Heart left ventricle (tissue), 16 donors: ENCODE data around the gene TCP11L2. TPM values are rescaled to one million over a fixed set of nuclear protein-coding genes. Genes with fewer than 3 reads are reported as not detected.

Experiments
- ATAC-seq, 4 donors: fragments of 200-7000 bp; cut with Tn5 transposase; one replicate each; pipeline ENCODE4 v1.9.1; 2020 to 2022; ENCODE audit warnings: moderate library complexity in 4 of 4, mild to moderate bottlenecking in 3 of 4, moderate number of reproducible peaks in 1 of 4
- DNase-seq, 5 donors: peaks; one replicate each; pipeline ENCODE4 v3.0.0-alpha.2; 2020
- H3K27ac ChIP-seq, 12 donors: fragments of 200-600 bp; sonication (generic) in 4 of 12; one replicate each; pipeline versions ENCODE4 v1.5.0 to v1.8.0; 2016 to 2022; ENCODE audit warnings: mild to moderate bottlenecking in 2 of 12
- H3K27me3 ChIP-seq, 9 donors: fragments of 200-600 bp; sonication (generic) in 2 of 9; one replicate each; pipeline versions ENCODE4 v1.5.1 to v1.8.0; 2016 to 2022; ENCODE audit warnings: mild to moderate bottlenecking in 3 of 9
- H3K36me3 ChIP-seq, 9 donors: fragments of 200-600 bp; sonication (generic) in 2 of 9; one replicate each; pipeline versions ENCODE4 v1.5.0 to v1.8.0; 2018 to 2022; ENCODE audit warnings: mild to moderate bottlenecking in 2 of 9
- H3K4me1 ChIP-seq, 12 donors: fragments of 200-600 bp; sonication (generic) in 4 of 12; one replicate each; pipeline versions ENCODE4 v1.5.0 to v1.8.0; 2016 to 2022; ENCODE audit warnings: mild to moderate bottlenecking in 3 of 12
- H3K4me3 ChIP-seq, 12 donors: fragments of 200-600 bp; sonication (generic) in 4 of 12; one replicate each; pipeline versions ENCODE4 v1.5.0 to v1.8.0; 2017 to 2022; ENCODE audit warnings: mild to moderate bottlenecking in 9 of 12, moderate library complexity in 4 of 12
- H3K9me3 ChIP-seq, 12 donors: fragments of 200-600 bp; sonication (generic) in 4 of 12; one replicate each; pipeline versions ENCODE4 v1.5.0 to v1.8.0; 2016 to 2022; ENCODE audit warnings: mild to moderate bottlenecking in 1 of 12
- POLR2A ChIP-seq, 2 donors: fragments of 450-650 bp; IDR thresholded peaks; one replicate each; pipeline ENCODE4 v1.6.1; 2017; ENCODE audit warnings: antibody characterized with exemption in 2 of 2, mild to moderate bottlenecking in 2 of 2, moderate library complexity in 2 of 2
- WGBS, 4 donors: extraction: QIAGEN DNeasy Blood & Tissue Kit in 2 of 4; methylation state at CpG; one replicate each; pipeline versions ENCODE4 v1.1.5 to v1.1.7; 2013 to 2018; 5-methylcytosine and 5-hydroxymethylcytosine counted together
- intact Hi-C, 10 donors: fragments of 100-400 bp; cut with DNase I; formaldehyde crosslinking; loops; one replicate each; pipeline versions ENCODE4 v1.11.1 to v1.14.2; 2022
- polyA plus RNA-seq, 2 donors: library from polyadenylated mRNA; stranded (reverse); fragments of 200-250 nt; gene quantifications; one replicate each; pipeline ENCODE4 v1.2.3, GENCODE V29; 2013
- total RNA-seq, 9 donors: library from RNA; depleted of rRNA in 2 of 9; stranded (reverse); fragments of >200 nt in 2 of 9; fragmentation: NEBNext Ultra II Directional in 3 of 9; extraction: Animal tissue kit (Norgen Biotek cat#: 25700) in 3 of 9; gene quantifications; one replicate each; pipeline versions ENCODE4 v1.1.0 to v1.2.4, GENCODE V29; 2016 to 2023
- TF ChIP-seq, protein P1 (sequence below), 12 donors: fragments of 200-600 bp; sonication (generic) in 4 of 12; IDR thresholded peaks; one replicate each; pipeline versions ENCODE4 v1.5.0 to v1.8.0; 2018 to 2022; ENCODE audit warnings: antibody characterized with exemption in 12 of 12, mild to moderate bottlenecking in 5 of 12
- donor health status: ischemic (EF 13 %, LVEDD 7.1; RV severe dilation, severe dysfunction).
- donor health status: healthy with polysubstance abuse.
- donor health status: DM: no; HTN: yes; CAD: no.
- donor health status: DM: no; HTN: no; CAD: no.
- donor health status: ischemic (EF 25% LVEDD 6.9; RV normal size, moderate dysfunction).
- donor health status: ischemic (EF 25% LVEDD 5.7; RV mildly dilated, moderate dysfunction).
- donor health status: healthy.
- donor health status: DM: yes; HTN: yes; CAD: no.
- donor health status: ischemic (EF 35%, LVEDD 5.7; RV mildly dilated, moderate dysfunction).
- donor health status: nonischemic (EF 11% LVEDD 7.7; RV severe dilation, severe dysfunction).
- donor health status: DM: yes; HTN: yes; CAD: no.
- donor health status: PGD.
- donor health status: ischemic (EF 29% LVEDD 5.4; RV normal size, mild dysfunction).
- donor health status: nonischemic (EF 23%, LVEDD 6.1; RV moderate dilation, normal function).

The TCP11L2 gene
- total and polyA plus RNA-seq, 11 donors = 15.5 to 147 (median 97.3) TPM

DNA sequence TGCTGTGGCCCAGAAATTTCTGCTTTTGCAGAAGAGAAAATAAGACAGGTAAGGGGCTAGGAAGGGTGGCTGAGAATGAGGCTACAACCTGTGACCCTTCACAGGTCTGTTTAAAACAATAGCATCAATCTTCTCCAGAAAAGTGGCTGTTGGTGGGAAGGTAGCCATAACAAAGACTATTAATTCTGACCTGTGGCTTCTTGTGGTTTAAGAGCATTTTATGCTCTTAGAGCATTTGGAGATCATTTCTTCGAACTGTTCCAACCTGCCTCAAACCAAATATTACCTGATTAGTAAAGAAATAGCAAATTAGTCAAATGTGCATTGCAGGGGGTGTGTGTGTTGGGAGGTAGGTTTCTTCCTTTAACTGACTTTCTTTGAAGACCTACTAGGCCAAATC is 15.2 kb upstream of the TCP11L2 start:
- peaks cover 0 to 20% (median 11%) of the 10 kb centered on the region in 12 donors for H3K4me1 ChIP-seq
- no peak overlapping the region for H3K4me3 ChIP-seq
- peaks cover 0 to 2% (median 0%) of the 10 kb centered on the region in 12 donors for H3K9me3 ChIP-seq
- TF ChIP-seq, protein P1, sequence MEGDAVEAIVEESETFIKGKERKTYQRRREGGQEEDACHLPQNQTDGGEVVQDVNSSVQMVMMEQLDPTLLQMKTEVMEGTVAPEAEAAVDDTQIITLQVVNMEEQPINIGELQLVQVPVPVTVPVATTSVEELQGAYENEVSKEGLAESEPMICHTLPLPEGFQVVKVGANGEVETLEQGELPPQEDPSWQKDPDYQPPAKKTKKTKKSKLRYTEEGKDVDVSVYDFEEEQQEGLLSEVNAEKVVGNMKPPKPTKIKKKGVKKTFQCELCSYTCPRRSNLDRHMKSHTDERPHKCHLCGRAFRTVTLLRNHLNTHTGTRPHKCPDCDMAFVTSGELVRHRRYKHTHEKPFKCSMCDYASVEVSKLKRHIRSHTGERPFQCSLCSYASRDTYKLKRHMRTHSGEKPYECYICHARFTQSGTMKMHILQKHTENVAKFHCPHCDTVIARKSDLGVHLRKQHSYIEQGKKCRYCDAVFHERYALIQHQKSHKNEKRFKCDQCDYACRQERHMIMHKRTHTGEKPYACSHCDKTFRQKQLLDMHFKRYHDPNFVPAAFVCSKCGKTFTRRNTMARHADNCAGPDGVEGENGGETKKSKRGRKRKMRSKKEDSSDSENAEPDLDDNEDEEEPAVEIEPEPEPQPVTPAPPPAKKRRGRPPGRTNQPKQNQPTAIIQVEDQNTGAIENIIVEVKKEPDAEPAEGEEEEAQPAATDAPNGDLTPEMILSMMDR (IDR thresholded peaks at IDR 0.05) = no peak
- no peak for TF ChIP-seq POLR2A (IDR thresholded peaks at IDR 0.05)
- intact Hi-C loops = no loop called here
- 82 to 100% (median 89%) methylated on average over 1 of the region's 1 CpG for WGBS, 4 donors
- H3K36me3 ChIP-seq = no peaks in the 10 kb centered on the region
- ATAC-seq (no peak), DNase-seq (no peak)
- H3K27ac ChIP-seq = no peak overlapping the region
- H3K27me3 ChIP-seq = no peaks in the 10 kb centered on the region

DNA sequence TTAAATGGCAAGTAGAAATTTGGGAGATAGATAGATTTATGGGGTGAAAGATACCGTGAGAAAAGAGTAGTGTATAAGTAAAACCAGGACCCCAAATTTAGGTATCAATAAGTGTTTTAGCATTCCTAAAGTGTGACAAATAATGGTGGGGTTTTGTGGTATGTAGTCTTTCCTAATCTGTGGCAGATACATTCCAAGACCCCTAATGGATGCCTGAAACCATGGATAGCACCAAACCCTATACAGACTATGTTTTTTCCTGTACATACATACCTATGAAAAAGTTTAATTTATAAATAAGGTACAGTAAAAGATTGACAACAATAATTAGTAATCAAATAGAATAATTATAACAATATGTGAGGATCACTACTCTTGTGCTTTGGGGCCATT is 14.4 kb upstream of the TCP11L2 start:
- DNase-seq = no peak
- Histone ChIP-seq H3K9me3 (no peaks in the 10 kb centered on the region), H3K36me3 (no peaks in the 10 kb centered on the region), H3K27ac (no peak overlapping the region), H3K4me3 (no peak overlapping the region), H3K27me3 (no peaks in the 10 kb centered on the region), H3K4me1 (peaks cover 0 to 20% (median 11%) of the 10 kb centered on the region in 12 donors)
- intact Hi-C loops = no loop called here
- 95 to 98% (median 95%) methylated on average over 1 of the region's 1 CpG for WGBS, 4 donors
- ATAC-seq = no peak
- no peak for TF ChIP-seq POLR2A (IDR thresholded peaks at IDR 0.05)
- TF ChIP-seq, protein P1 (IDR thresholded peaks at IDR 0.05) = no peak

DNA sequence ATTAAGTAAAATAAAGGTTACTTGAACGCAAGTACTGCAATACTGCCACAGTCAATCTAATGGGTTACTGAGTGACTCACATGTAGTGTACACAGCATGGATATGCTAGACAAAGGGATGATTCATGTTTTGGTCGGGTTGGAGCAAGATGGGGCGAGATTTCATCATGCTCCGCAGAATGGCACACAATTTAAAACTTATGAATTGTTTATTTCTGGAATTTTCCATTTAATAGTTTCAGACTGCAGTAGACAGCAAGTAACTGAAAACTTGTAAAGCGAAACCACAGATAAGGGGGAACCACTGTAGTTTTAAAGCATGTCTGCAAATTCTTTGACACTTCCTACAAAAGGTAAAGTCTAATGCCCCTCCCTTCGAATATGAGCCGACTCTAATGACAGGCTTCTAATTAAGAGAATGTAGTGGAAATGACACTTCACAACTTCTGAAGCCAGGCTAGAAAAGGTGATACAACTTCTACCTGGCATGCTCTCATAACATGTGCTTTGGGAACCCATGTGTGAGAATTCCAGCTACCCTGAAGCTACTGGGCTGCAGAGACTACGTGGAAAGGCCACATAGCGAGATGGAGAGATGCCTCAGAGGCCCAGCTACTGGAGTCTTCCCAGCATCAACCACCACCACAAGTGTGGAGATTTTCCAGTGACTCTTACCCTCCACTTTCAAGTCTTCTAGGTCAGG is 13.9 kb upstream of the TCP11L2 start:
- intact Hi-C loops = no loop called here
- H3K4me3 ChIP-seq = no peak overlapping the region
- no peaks in the 10 kb centered on the region for H3K36me3 ChIP-seq
- 81 to 90% (median 86%) methylated on average over 9 of the region's 9 CpGs for WGBS, 4 donors
- ATAC-seq = no peak
- no peaks in the 10 kb centered on the region for H3K27me3 ChIP-seq
- H3K9me3 ChIP-seq = no peaks in the 10 kb centered on the region
- H3K27ac ChIP-seq = no peak overlapping the region
- H3K4me1 ChIP-seq = peaks cover 0 to 20% (median 11%) of the 10 kb centered on the region in 12 donors
- DNase-seq = no peak
- TF ChIP-seq POLR2A (IDR thresholded peaks at IDR 0.05) = no peak

DNA sequence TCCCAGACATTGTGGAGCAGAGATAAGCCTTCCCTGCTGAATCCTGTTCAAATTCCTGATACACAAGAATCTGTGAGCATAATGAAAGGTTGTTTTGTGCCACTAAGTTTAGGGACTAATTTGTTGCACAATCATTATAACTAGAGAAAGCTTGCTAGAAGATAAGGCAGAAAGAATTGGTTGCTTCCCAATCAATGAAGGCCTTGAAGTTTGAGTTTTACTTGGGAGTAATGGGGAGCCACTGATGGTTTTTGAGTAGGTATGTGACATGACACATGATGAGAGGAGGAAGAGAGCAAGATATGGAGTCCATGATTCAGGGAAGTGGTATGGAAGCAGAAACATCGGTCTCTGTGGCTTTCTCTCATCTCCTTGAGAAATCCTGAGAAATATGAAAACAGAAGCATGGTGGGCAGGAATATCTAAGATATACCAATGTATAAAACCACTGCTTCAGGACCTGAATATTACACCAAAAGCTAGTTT is 13.3 kb upstream of the TCP11L2 start:
- H3K4me1 ChIP-seq = peaks cover 0 to 16% (median 7%) of the 10 kb centered on the region in 12 donors
- WGBS, 4 donors = 37 to 98% (median 91%) methylated on average over 1 of the region's 1 CpG
- H3K27me3 ChIP-seq = no peaks in the 10 kb centered on the region
- intact Hi-C loops = no loop called here
- TF ChIP-seq, protein P1 (IDR thresholded peaks at IDR 0.05) = no peak
- TF ChIP-seq POLR2A (IDR thresholded peaks at IDR 0.05) = no peak
- no peak overlapping the region for H3K4me3 ChIP-seq
- DNase-seq = no peak
- no peak for ATAC-seq
- no peak overlapping the region for H3K27ac ChIP-seq
- no peaks in the 10 kb centered on the region for H3K9me3 ChIP-seq
- no peaks in the 10 kb centered on the region for H3K36me3 ChIP-seq
